ENCODE data around the gene HIPK1. TPM values are rescaled to one million over a fixed set of nuclear protein-coding genes. Genes with fewer than 3 reads are reported as not detected.
A peak's percentile ranks its signal among the peaks of the same experiment; 100 is the strongest.

The HIPK1 gene
- total and polyA plus RNA-seq, 10 of the 15 experiments (the other 5 are each of a cell fraction or from before 2014, with no cell fraction given): 4.2 to 33.9 (median 11.4) TPM

- TF ChIP-seq DPF2 (IDR thresholded peaks at IDR 0.05) (no peak), POU2F2 (IDR thresholded peaks at IDR 0.05; ENCODE audit: borderline replicate concordance, low read depth, low read length) (peak; percentile 68; the same call in 2 of the 3 replicates), BHLHE40 (IDR thresholded peaks at IDR 0.05; ENCODE audit: borderline replicate concordance in 1 of 2, low read depth in 2 of 2, low read length in 1 of 2) (peak; percentile 40 to 65; a peak in 2 of 4 replicates), ZNF24 (IDR thresholded peaks at IDR 0.05) (peak; percentile 45; the same call in 1 of the 2 replicates), E2F4 (IDR thresholded peaks at IDR 0.05; ENCODE audit: low read depth, low read length) (no peak), NR2C2 (IDR thresholded peaks at IDR 0.05; ENCODE audit: borderline replicate concordance, control insufficient read depth, insufficient read length, low read depth) (peak; percentile 66), MTA2 (IDR thresholded peaks at IDR 0.05; ENCODE audit: low read depth) (0 out of 2 replicates have a peak, but pooled peaks have one; percentile 32), IRF5 (IDR thresholded peaks at IDR 0.05; ENCODE audit: borderline replicate concordance) (no peak), E4F1 (IDR thresholded peaks at IDR 0.05; ENCODE audit: borderline replicate concordance, partially characterized antibody) (peak; percentile 92), RAD51 (IDR thresholded peaks at IDR 0.05) (peak; percentile 23; the same call in 1 of the 2 replicates), SMC3 (IDR thresholded peaks at IDR 0.05; ENCODE audit: borderline replicate concordance, low read length) (peak; percentile 21; the same call in 1 of the 2 replicates), BMI1 (IDR thresholded peaks at IDR 0.05; ENCODE audit: borderline replicate concordance) (no peak), ZNF384 (IDR thresholded peaks at IDR 0.05; ENCODE audit: borderline replicate concordance, low read depth, low read length) (no peak), USF2 (IDR thresholded peaks at IDR 0.05; ENCODE audit: borderline replicate concordance, low read depth, low read length) (no peak), RB1 (IDR thresholded peaks at IDR 0.05; ENCODE audit: borderline replicate concordance) (peak; percentile 94), GATAD2B (conservative IDR thresholded peaks at IDR 0.05; ENCODE audit: low read depth) (peak; percentile 85), IRF3 (IDR thresholded peaks at IDR 0.05) (0 out of 2 replicates have a peak, but pooled peaks have one; percentile 14), RFX5 (IDR thresholded peaks at IDR 0.05; ENCODE audit: low read depth, low read length) (no peak), ELK1 (IDR thresholded peaks at IDR 0.05; ENCODE audit: low read depth, low read length) (peak; percentile 91)
Observed at GRCh38 chr1:113928941-113929749, at the start of gene HIPK1 (continued).

All from GM12878 (cell line).